DMS114 treated with DMSO at 0.1 percent for 48 hours (cell line): ENCODE measurements around the gene SP8.
"Not testable (repeated sequence)": the region's sequence is repeated elsewhere in the genome, so short reads cannot be mapped to it uniquely, and the experiment has no call there.

ENCODE experiments used
- DNase-seq: peaks from one replicate; lab custom pipeline; 2025; ENCODE audit not compliant: unreplicated experiment; lab: John Stamatoyannopoulos, UW

SP8 gene

DNA sequence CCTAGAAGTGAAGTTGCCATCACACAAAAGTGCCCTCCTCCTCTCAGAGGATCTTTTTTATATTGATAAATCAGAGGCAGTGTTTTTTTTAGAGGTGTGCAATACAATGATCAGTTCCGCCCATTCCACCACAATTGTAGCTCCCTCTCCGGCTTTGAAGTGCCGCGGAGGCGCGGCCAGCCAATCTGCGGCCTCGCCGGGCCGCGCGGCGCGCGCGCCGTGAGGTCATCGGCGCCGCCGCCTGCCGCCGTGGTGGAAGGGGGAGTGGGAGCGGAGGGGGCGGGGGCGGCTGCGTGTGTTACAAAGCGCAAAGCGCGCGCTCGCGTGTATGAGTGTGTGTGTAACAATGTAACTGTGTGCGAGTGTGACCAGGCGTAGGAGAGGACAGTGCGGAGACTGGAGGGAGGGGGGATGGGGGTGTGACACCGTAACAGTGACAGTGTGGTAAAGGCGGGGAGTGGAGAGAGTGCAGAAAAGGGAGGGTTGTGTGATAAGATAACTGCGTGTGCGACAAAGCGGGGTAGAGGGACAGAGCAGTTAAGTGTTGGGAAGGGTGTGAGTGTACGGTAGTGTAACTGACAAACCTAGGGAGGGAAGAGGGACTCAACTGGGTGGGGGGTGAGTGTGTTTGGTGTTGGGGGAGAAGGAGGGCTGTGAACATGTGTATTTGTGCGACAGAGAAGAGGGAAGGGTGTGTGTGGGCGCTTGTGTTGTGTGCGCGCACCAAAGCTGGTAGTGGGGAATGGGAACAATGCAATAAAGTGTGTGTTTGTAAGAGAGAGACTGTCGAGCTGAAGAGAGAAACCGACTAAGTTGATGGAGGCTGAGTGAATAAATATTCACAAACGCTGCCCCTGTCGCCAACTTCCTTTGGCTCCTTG is at the start of gene SP8:
TSS of gene SP8 (minus strand) at position 108 of the 881 bp plus-strand sequence. CDS start at position 20, 88 bp downstream.
- no peak for DNase-seq

- DNase-seq, result not testable (repeated sequence)
Observed at GRCh38 chr7:20836424-20836823, 49.7 kb upstream of the SP8 start.

DNA sequence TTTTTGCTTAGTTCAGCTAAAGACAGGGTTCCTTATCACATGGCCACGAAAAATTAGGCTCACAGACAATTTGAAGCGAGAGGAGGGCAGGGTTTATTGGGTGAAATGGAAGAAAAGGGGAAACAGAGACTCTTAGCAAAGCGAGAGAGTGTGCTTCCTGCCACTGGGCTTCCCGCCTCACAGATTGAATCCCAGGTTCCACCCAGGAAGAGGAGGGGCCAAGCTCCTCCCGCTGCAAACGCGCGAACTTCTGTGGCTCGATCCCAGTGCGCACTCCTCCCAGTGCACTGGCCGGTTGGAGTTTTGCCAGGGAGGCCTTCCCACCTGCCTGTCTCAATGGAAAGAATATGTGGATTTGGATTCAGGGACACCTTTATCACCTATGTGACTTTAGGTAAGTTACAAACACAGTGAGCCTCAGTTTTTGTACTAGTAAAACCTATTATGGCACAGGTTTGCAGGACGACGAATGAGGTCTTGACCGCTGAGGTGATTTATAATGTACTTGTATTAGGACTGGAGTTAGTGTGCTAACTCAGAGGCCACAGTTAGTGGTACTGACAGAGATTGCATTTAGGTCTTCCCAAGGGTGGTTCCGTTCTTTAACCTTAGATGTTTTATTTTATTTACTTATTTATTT is 48.5 kb upstream of the SP8 start:
- DNase-seq, result no peak

DNA sequence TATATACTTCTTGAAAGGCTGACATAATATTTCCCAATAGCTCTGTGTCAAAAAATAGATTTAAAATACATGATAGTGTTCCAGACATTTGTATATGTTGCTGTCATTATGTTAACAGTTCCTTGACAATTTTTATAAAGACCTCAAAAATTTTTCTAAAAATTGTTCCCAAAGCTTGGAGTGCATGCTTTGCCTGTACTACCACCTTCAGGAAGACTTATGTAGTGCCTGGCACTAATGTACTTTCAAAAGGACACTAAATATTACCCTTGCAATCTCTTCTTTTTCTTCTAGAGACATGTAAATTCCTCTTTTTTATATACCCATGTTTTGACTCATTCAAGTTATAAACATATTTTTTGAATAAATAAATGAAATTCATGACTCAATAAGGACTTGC is 48.0 kb upstream of the SP8 start:
- DNase-seq, result no peak

DNA sequence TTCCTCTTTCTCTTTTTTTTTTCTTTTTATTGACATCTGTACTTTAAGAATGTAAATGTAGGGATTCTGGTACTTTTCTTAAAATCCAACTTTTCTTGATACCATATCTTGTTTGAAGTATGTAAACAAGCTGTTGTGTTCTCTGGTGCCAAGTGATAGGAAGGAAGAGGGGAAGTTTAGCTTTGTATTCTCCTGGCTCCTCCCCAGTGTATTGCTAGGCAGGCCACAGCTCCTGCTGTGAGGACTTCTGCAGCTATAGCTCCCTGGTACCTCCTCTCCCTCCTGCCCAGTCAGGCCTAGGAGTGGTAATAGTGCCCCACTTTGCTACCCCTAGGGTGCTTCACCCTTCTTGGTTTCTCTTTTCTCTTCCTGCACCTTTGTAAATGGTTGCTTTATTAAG is 45.3 kb upstream of the SP8 start:
- DNase-seq, result no peak

DNA sequence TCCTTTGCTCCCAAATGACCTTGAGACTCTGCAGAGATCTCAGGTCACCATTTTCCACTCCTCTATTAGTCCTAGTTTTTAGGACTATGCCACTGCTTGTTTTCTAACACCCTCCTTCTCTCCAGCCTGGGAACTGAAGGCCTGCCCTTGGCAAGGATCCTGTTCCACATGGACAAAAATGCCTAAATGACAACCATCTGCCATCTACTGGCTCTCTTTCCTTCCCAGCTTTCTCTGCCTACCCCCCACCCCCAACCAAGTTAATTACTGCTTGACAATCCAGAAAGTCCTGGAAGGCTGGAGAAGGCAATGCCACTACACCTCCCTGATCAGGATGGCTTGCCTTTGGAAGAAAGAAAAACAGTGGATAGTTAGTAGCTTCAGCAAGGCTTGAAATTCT is 44.8 kb upstream of the SP8 start:
- no peak for DNase-seq

DNA sequence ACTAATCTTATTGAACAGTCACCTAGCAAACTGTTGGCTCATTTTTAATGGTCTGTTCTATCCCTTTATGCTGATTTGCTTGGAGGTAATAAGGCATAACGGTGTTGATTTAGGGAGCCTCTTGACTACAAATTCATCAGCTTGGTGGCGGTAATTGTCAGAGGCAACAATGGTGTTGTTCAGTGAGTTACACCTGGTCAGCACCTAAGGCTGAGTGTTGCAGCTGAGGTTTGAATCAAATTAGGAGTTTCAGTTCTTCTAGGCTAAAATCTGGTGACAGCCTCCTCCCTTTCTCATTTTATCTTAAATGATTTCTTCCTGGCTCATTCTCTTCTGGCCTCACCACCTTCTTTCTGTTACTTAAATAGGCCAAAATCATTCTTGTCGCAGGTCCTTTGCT is 42.3 kb upstream of the SP8 start:
- DNase-seq, result no peak

DNA sequence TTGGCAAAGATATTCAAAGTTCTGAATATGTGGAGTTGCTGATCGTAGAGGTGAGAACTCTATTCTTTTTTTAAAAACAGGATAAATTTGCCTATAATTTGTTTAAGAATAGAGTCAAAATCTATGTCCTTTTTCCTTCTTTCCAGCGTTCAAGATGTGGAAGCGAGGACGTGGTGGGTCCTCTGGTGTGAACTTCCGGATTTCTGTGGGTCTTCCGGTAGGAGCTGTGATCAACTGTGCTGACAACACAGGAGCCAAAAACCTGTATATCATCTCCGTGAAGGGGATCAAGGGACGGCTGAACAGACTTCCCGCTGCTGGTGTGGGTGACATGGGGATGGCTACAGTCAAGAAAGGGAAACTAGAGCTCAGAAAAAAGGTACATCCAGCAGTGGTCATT is 40.5 kb upstream of the SP8 start:
- no peak for DNase-seq

DNA sequence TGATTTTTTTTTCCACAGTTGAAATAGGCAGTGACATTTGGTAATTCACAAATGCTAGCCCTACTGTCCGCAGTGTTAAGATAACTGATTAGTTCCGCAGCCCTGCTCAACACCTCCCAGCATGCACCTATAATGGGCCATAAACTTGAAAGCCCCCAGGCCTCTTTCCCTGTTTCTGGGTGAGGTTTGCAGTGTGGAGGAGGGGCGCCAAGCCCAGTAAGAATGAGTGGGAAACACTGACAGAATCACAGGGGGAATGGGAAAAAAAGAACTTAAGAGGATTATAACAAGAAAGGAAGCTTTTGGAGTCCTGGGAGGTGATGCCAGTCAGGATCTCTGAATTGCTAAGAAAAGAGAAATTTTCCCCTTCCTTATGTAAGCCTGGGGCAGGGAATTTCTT is 39.6 kb upstream of the SP8 start:
- DNase-seq, result no peak

DNA sequence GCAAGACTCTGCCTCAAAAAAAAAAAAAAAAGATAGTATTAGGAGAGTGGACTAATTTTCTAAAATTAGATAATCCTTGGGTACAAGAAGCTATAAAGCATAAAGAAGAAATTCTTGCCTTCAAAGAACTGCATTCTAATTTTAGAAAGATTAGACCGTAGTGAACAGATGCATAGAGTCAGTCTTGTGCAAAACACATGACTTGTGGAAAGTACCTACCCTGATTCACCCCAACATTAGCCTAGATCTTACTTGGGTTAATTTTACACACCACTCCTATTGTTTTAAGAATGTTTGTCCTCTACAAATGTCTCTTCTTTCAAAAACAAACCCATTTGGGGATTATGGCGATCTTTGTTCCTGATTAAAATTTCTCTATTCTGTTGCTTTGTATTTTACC is 38.9 kb upstream of the SP8 start:
- no peak for DNase-seq

- DNase-seq, result not testable (repeated sequence)
Observed at GRCh38 chr7:20821390-20821789, 34.7 kb upstream of the SP8 start.

DNA sequence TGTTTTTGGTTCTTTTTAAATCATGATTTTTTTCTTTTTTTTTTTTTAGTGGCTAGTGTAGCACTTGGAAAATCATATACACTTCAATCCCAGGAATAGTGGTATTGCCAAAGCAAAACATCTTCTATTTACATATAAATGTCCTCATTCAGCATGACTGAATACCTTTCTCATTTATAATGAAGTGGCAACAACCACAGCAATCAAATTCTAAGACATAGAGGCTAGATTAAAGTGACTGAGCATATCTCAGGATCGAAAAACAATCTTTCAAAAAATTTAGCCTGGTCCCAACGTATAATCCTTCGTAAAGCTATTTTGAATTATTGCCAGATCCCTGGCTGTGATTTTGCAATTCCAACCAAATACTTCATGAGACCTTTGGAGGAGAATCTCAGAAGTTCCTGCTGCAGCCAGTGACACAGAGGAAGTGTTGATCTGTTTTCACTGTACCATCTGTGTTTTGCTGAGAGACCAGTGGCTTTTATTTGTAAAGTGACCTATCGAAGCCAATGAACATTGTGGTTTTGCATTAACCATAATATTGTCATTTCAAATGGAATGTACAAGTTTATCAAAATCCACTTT is 29.8 kb upstream of the SP8 start:
- DNase-seq, result no peak

DNA sequence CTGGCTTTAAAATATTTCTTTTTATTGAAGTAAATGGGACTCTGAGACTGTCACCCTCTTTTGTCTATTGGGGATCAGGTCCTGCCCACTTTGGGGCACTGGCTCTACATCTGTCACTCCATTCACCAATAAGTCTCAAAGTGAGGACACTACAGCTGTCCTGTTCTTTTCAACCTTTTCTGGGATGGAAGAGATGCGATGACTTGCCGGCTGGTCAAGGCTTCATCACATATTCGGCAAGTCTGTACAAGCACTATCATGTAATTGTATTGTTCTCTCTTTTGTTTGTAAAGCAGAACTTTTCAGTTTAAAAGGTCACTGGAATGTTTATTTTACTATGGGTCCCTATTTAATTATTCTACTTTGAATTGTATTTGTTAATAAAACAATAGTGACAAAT is 17.7 kb upstream of the SP8 start:
- DNase-seq, result no peak

DNA sequence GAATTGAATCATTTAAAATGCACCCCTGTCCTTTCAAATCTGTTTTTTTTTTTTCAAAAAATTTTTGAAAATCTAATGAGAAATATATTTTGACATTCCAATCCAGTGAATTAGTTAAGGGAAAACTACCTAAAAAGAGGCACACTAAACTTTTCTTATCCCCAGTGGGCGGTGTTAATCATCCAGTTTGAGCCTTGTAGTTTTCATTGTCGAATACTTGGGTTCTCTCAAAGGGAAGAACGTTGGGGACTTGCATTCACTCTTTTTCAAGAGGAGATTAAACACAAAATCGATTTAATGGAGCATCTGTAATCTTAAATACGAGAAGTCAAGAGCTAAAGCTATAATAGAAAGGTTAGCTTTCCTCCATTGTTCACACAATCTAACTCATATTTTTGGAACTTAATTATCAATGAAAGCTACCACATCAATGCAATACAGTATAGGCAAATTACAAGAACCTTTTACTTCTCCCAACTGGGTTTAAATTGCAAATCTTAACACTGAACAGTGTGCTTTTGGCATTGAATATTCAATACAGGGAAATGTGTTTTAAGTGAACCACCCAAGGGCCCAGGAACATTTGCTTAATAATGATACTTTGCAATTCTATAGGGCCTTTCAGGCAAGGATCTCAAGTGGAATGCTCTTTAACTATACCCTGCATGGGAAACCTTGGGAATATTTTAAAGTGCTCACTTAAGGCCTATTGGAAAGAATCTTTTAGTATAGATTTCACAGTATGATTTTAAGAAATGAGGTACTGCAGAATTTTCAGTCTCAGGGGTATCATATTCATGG is 13.1 kb upstream of the SP8 start:
- no peak for DNase-seq

- no peak for DNase-seq
Observed at GRCh38 chr7:20798694-20799121, 12.0 kb upstream of the SP8 start.

DNA sequence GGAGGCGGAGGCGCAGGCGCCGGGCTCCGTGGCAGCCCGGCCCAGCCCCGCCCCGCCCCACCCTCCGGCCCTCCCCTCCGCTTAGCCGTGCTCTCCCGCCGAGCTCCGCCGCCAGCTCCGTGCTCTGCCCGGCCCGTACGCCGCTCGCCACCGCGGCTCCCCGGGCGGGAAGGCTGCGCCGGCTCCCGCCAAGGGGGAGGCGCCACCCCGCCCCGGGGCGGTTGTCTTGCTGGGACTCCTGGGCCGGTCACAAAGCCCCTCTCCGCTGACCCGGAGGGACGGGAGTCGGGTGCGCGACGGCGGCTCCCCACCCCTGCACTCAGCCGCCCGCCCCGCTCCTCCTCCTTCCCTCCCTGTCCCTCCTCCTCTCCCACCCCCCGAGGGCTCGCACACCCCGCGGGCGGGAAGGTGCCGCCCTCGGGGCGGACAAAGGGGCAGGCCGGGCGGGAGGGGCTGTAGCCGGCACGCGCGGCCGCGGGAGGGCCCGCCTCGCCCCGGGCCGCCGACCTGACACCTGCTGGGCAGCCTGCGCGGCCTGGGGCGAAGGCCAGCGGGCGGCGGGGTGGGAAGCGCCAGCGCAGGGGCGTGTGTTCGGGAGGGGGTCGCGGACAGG is 11.5 kb upstream of the SP8 start:
- no peak for DNase-seq

DNA sequence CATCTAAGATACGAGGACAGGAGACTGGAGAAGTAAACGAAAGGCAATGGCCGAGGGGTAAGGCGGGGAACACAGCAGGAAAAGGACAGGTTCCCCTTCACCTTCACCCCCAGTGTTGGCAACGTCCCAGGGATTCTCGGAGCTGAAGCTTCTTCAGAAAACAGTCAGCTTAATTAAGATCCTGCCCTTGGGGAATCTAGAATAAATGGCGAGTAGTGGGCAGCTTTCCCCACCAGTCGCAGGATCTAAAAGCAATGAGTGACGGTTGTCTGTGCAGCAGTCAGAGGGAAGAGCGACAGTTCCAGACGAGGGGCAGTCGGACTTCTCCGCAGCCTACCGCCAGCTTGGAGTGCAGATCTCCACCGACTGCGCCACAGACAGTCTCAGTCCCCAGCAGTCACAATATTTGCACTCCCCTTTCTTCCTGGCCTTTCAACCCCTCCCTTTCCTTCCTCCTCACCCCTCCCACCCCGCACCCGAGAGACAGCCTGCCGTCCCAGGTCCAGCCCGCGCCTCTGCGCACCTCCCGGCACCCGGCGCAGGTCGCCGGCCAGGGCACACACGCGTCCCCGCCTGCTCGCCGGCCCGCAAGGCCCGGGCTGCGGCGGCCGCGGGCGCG is 10.9 kb upstream of the SP8 start:
- DNase-seq, result no peak

GRCh38 chr7:20797042-20797461 is 10.4 kb upstream of the SP8 start:
- DNase-seq, result no peak

GRCh38 chr7:20796500-20796899 is 9.8 kb upstream of the SP8 start:
- no peak for DNase-seq

- DNase-seq, result no peak
Observed at GRCh38 chr7:20795881-20796280, 9.2 kb upstream of the SP8 start.
